Ishikawa (cell line): ENCODE measurements around the gene PSMG4.

Experiments
- CEBPB ChIP-seq: IDR thresholded peaks from 2 replicates; pipeline ENCODE4 v1.6.1; 2012
- CREB1 ChIP-seq: IDR thresholded peaks from 2 replicates; pipeline ENCODE4 v1.6.1; 2012; ENCODE audit warnings: low read depth
- EGR1 ChIP-seq: IDR thresholded peaks from 2 replicates; pipeline ENCODE4 v1.6.1; 2012
- EP300 ChIP-seq: IDR thresholded peaks from 2 replicates; pipeline ENCODE4 v1.6.1; 2012; ENCODE audit warnings: borderline replicate concordance
- FOXM1 ChIP-seq: IDR thresholded peaks from 2 replicates; pipeline ENCODE4 v1.6.1; 2012; ENCODE audit warnings: low read depth, borderline replicate concordance
- MAX ChIP-seq: IDR thresholded peaks from 2 replicates; pipeline ENCODE4 v1.6.1; 2012
- NFIC ChIP-seq: IDR thresholded peaks from 2 replicates; pipeline ENCODE4 v1.6.1; 2012
- RAD21 ChIP-seq: IDR thresholded peaks from 2 replicates; pipeline ENCODE4 v1.6.1; 2012; ENCODE audit warnings: low read depth
- TAF1 ChIP-seq: IDR thresholded peaks from 2 replicates; pipeline ENCODE4 v1.6.1; 2012; ENCODE audit warnings: low read depth, mild to moderate bottlenecking
- TCF12 ChIP-seq: IDR thresholded peaks from 2 replicates; pipeline ENCODE4 v1.6.1; 2012; ENCODE audit warnings: low read depth
- TEAD4 ChIP-seq: IDR thresholded peaks from 2 replicates; pipeline ENCODE4 v1.6.1; 2012
- USF1 ChIP-seq: IDR thresholded peaks from 2 replicates; pipeline ENCODE4 v1.6.1; 2012
- YY1 ChIP-seq: IDR thresholded peaks from 2 replicates; pipeline ENCODE4 v1.6.1; 2012; ENCODE audit warnings: low read depth
- ZBTB7A ChIP-seq: IDR thresholded peaks from 2 replicates; pipeline ENCODE4 v1.6.1; 2012; ENCODE audit warnings: low read depth
- TF ChIP-seq, protein P1 (sequence below): IDR thresholded peaks from 2 replicates; pipeline ENCODE4 v1.6.1; 2012; ENCODE audit warnings: low read depth, mild to moderate bottlenecking

The PSMG4 gene

DNA sequence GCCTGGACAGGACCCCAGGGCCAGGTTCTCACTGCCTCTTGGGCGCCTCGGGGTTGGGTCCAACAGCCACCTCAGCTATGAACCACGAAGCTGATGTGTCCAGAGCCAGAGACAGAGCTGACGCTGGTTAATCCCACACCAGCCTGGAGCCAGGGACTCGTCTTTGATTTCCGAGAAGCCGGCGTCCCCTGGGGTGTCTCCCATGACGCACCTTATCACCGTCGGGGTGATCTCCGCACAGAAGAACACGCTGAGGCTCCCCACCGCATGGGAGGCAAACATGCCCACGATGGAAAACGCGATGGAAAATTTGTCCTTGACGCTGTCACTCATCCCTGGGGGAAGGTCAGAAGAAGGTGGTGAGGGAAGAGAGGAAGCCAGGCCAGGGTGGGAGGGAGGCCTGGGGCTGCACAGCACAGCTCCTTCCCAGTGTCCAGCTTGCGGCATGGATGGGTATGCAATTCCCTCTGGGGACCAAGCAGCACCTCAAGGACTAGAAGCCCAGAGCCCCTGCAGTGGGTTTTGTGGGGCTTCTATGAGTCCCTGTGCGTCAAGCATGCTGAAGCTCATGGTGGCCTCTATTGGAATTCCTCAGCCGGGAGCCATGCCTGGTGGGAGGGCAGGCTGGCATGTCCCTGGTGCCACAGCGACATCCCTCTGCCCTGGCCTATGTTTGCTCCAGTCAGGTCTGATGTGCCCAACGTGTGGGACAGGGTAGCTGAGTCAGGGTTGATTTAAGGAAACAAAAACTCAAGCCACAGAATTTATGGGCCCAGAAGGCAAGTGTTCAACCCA lies 25.1 kb downstream of the PSMG4 start:
- TF ChIP-seq CEBPB (no peak), USF1 (no peak), EP300 (no peak)

DNA sequence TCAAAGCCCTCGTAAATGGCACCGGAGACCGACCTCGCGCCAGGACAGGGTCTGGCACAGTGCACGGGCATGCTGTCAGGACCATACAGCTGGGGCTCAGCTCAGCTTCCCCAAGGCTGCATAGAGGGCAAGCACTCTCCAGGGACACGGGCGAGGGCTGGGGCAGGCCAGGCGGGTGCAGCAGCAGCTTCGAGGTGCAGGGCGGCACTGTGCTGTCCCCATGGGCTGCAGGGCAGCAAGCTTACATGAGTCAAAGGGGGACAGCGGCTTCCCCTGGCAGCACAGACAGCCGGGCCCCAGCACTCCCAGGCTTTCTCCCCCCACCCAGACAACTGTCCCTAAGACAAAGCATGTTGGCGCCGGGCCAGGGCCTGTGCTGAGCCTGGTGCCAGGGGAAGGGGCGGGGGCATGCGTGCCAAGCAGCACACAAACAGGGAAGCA lies 25.7 kb downstream of the PSMG4 start:
- TF ChIP-seq MAX (no peak), NFIC (peak; percentile 64; the same call in 1 of the 2 replicates), TAF1 (no peak), EP300 (no peak), RAD21 (no peak), TCF12 (no peak), EGR1 (no peak), CREB1 (no peak), YY1 (no peak)

DNA sequence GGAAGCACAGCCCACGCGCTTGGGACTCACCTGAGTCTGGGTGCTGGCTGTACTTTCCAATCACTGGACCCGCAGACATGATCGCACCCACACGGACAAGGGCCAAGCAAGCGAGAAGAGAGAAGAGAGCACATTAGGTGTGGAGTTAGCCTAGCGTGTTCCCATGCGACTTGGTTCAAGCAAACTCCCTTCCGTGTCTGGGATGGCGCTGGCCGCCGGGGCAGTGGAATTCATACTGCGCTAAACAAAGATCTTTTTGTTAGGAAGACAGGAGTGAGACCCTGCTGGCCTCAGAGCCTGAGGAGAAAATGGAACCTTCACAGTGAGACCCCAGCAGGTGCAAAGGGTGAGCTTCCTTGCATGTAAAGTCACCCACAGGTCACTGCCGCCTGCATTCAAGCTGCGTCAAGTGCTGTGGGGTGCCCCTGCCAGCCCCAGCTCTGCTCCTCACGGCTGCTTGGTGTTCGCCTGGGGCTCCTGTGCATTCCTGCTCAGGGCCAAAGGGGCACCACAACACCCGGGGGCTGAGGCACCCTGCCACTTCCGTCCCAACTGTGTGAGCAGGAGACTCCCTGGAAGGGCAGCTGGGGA lies 26.4 kb downstream of the PSMG4 start:
- TF ChIP-seq EGR1 (peak; percentile 45), ZBTB7A (no peak)

- TF ChIP-seq ZBTB7A (no peak), YY1 (no peak), CREB1 (no peak), RAD21 (no peak), FOXM1 (no peak), MAX (no peak), NFIC (no peak), TCF12 (no peak), EP300 (no peak), TAF1 (no peak), EGR1 (no peak), CEBPB (no peak), TEAD4 (no peak), USF1 (no peak)
- TF ChIP-seq, protein P1, sequence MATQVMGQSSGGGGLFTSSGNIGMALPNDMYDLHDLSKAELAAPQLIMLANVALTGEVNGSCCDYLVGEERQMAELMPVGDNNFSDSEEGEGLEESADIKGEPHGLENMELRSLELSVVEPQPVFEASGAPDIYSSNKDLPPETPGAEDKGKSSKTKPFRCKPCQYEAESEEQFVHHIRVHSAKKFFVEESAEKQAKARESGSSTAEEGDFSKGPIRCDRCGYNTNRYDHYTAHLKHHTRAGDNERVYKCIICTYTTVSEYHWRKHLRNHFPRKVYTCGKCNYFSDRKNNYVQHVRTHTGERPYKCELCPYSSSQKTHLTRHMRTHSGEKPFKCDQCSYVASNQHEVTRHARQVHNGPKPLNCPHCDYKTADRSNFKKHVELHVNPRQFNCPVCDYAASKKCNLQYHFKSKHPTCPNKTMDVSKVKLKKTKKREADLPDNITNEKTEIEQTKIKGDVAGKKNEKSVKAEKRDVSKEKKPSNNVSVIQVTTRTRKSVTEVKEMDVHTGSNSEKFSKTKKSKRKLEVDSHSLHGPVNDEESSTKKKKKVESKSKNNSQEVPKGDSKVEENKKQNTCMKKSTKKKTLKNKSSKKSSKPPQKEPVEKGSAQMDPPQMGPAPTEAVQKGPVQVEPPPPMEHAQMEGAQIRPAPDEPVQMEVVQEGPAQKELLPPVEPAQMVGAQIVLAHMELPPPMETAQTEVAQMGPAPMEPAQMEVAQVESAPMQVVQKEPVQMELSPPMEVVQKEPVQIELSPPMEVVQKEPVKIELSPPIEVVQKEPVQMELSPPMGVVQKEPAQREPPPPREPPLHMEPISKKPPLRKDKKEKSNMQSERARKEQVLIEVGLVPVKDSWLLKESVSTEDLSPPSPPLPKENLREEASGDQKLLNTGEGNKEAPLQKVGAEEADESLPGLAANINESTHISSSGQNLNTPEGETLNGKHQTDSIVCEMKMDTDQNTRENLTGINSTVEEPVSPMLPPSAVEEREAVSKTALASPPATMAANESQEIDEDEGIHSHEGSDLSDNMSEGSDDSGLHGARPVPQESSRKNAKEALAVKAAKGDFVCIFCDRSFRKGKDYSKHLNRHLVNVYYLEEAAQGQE, result no peak
Measured at GRCh38 chr6:3285732-3286131, 27.0 kb downstream of the PSMG4 start.

DNA sequence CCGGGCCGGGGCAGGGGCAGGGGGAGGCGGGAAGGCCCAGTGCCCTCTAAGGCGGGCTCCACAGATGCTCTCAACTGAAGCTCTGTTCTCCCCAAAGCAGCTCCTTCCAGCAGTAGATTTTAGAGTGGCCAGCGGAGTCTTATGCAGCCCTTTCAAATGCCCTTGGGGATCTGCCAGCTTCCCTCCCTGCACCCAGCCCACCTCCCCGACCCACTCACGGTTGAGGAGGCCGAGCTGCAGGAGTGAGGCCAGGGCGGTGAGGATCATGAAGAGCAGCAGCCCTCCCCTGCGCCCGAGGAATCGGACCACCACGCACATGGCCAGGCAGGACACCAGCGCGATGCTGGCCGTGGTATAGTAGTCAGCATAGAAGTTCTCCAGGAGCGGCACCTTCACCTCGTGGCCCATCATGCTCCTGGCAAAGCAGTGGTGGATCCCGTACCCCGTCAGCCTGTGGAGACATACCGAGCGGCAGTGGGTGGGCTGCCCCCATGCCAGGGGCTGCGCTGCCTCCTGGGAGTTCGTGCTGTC lies 28.0 kb downstream of the PSMG4 start:
- no peak for TF ChIP-seq USF1

- no peak for TF ChIP-seq CEBPB
- TF ChIP-seq ZBTB7A, result no peak
- no peak for TF ChIP-seq RAD21
- no peak for TF ChIP-seq USF1
- no peak for TF ChIP-seq CREB1
- TF ChIP-seq MAX, result no peak
- TF ChIP-seq YY1, result no peak
- no peak for TF ChIP-seq EP300
Measured at GRCh38 chr6:3287308-3287707, 28.6 kb downstream of the PSMG4 start.
